ENCODE measurements around the gene RASAL2. TPM values are rescaled to one million over a fixed set of nuclear protein-coding genes. Genes with fewer than 3 reads are reported as not detected.

Gene RASAL2
- total and polyA plus RNA-seq, 2 of the 4 experiments (the other 2 are of a cell fraction) = 13.1 to 20.6 TPM

- no peaks in the 10 kb centered on the region for H3K9me1 ChIP-seq (ENCODE audit: insufficient read depth, low read length)
- no peak for TF ChIP-seq RFX5 (IDR thresholded peaks at IDR 0.05; ENCODE audit: low read depth, low read length)
- TF ChIP-seq FOS (IDR thresholded peaks at IDR 0.05; ENCODE audit: low read depth, low read length) = no peak
- TF ChIP-seq RAD21 (IDR thresholded peaks at IDR 0.05; ENCODE audit: low read length) = no peak
- TF ChIP-seq CTCF (conservative IDR thresholded peaks at IDR 0.05; ENCODE audit: low read depth, low read length) = 0 out of 2 replicates have a peak, but pooled peaks have one; percentile 20
- H3K4ac ChIP-seq (ENCODE audit: low read depth, low read length) = peak overlapping the region; percentile 88; the same call in 1 of the 2 replicates
- no peak overlapping the region for H2AFZ ChIP-seq (replicated peaks; ENCODE audit: low read length, poor library complexity)
- dilution Hi-C loops (cut with HindIII; ENCODE audit: low sequenced_read_pairs, unreplicated experiment) = no loop called here
- peak overlapping the region in 1 of 2 experiments; percentile 26; a peak in 1 of 4 replicates for H4K8ac ChIP-seq (ENCODE audit: low read depth in 2 of 2, low read length in 2 of 2)
- peak overlapping the region; percentile 93 for H2BK20ac ChIP-seq (ENCODE audit: low read depth, low read length)
- H2BK15ac ChIP-seq (ENCODE audit: low read depth, low read length) = no peak overlapping the region; the same call in 2 of the 3 replicates
- peak overlapping the region; percentile 73 for H3K14ac ChIP-seq (replicated peaks; ENCODE audit: low read depth, low read length)
- no peak overlapping the region for H3K9ac ChIP-seq (ENCODE audit: low read depth, low read length)
- peaks cover 7% of the 10 kb centered on the region for H3K4me1 ChIP-seq (ENCODE audit: control insufficient read depth, insufficient read depth, low read length)
- in situ Hi-C loops (cut with MboI; ENCODE audit: low sequenced_read_pairs) = no loop called here
- no TSS peak for BruUV-seq (replicated peaks)
- intact Hi-C loops (cut with micrococcal nuclease) = loop anchor here (5.0 kb wide), 1 partner anchor 35 kb away; no protein-coding TSS in a partner anchor
- peak overlapping the region; percentile 90 for H2BK120ac ChIP-seq (ENCODE audit: low read depth, low read length)
- peak overlapping the region; percentile 56; the same call in 1 of the 2 replicates for H3K23ac ChIP-seq (ENCODE audit: low read depth, low read length)
- no peak overlapping the region for H3K4me3 ChIP-seq (ENCODE audit: insufficient read depth, low read depth, low read length)
- no peaks in the 10 kb centered on the region for H3K9me3 ChIP-seq (ENCODE audit: control insufficient read depth, insufficient read depth, low read length)
- H4K91ac ChIP-seq (ENCODE audit: insufficient read depth, low read depth, low read length) = peak overlapping the region; percentile 88
- H3K27ac ChIP-seq (ENCODE audit: insufficient read depth, low read length) = no peak overlapping the region
- H3K36me3 ChIP-seq (ENCODE audit: control insufficient read depth, insufficient read depth, low read length) = no peaks in the 10 kb centered on the region
- H2AK9ac ChIP-seq (replicated peaks; ENCODE audit: low read depth, low read length, poor library complexity) = no peak overlapping the region
- peak overlapping the region; percentile 81; the same call in 1 of the 2 replicates for H4K5ac ChIP-seq (ENCODE audit: low read depth, low read length)
- no peak for DNase-seq
- H3K4me2 ChIP-seq (ENCODE audit: low read depth, low read length) = peak overlapping the region; percentile 77; the same call in 1 of the 2 replicates
- H4K20me1 ChIP-seq (ENCODE audit: insufficient read depth, low read length) = no peaks in the 10 kb centered on the region
- ChIA-PET POLR2A (ENCODE audit: unreplicated experiment) (no interaction called here), CTCF (no interaction called here)
- peak overlapping the region; percentile 95 for H3K18ac ChIP-seq (ENCODE audit: low read depth, low read length)
- H3K56ac ChIP-seq (ENCODE audit: extremely low read depth, insufficient read depth, low read length) = no peak overlapping the region
- ATAC-seq (ENCODE audit: low read depth) = no peak
- no peaks in the 10 kb centered on the region for H3K27me3 ChIP-seq (ENCODE audit: control insufficient read depth, insufficient read depth, low read length)
- peak overlapping the region; percentile 25; the same call in 1 of the 2 replicates for H2AK5ac ChIP-seq (ENCODE audit: low read depth, low read length)
- H3K79me1 ChIP-seq (ENCODE audit: low read depth in 1 of 2, low read length in 2 of 2) = peaks cover 13 to 29% of the 10 kb centered on the region in 2 experiments; a peak in 3 of 4 replicates
- H2BK5ac ChIP-seq (ENCODE audit: low read depth, low read length, poor library complexity, severe bottlenecking) = peak overlapping the region; percentile 96
These were observed 147.9 kb downstream of the RASAL2 start for GRCh38 chr1:178241837-178242236.
